ENCODE results near the gene GTF2A1. TPM values are rescaled to one million over a fixed set of nuclear protein-coding genes. Genes with fewer than 3 reads are reported as not detected.
A peak's percentile ranks its signal among the peaks of the same experiment; 100 is the strongest.

The GTF2A1 gene
- total RNA-seq, 4 donors from 2014 or later, result 20.4 to 38.3 (median 33.2) TPM

DNA sequence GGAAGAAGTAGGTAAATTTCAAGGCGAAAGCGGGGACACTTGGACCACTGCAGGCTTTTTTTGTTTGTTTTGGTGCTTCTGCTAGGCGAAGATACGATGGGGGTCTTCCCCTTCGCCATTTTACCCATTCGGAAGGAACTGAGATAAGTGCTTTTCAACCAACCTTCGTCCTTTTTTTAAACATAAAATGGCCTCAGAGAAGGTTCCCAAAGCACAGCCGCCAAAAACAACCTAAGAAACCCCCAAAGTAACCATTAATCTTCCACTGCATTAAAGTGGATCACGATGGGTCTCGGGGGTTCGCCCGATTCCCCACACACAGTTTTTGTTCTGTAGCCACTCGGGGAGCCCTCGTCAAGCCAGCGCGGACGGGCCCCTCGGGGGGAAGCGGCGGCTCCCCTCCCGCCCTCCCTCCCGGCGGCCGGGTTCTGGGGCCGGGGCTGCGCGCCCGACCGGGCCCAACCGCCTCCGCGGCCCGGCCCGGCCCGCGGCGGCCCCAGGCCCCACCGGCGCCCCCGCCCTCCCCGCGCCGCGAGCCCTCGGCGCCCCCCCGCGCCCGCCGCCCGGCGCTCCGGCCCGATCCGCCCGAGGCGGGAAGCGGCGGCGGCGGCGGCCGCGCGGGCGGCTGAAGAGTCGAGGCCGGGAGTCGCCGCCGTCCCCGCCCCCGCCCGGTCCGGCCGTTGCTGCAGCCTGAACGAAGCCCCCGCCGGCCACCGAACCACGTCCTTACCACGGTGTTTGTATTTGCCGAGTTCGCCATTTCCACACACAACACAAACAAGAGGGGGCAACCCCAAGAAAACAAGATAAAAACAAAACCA is 790 bp downstream of the GTF2A1 start:
- peak overlapping the region; percentile 92 to 98 (median 96) for H3K27ac ChIP-seq
- peak; percentile 22 to 31 for ATAC-seq
- in situ Hi-C loops (cut with MboI; ENCODE audit: low sequenced_read_pairs in 4 of 4), result no loop called here

DNA sequence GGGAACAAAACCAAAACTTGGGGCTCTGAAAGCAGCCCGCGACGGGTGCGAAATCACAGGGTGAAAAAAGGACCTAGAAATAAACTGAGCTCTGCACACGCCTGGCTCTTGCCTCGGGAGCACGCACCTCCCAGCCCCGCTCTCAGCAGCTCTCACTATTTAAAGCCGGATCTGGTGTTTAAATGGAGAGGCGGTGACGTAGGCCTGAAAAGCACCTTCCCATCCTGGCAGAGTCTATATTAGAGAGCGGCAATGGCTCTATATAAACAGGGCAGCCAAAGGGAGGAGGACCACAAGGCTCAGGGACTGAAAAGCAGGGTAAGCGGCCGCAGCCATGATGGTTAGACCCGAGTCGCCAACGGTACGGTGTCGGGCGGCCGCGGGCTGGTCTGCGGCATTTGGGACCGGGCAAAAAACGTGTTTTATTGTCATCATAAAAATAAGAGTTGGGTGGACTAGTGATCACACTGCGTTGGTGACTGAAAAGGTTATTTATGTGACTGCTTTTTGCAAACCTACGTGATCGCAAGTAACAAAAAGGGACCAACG is 1.5 kb downstream of the GTF2A1 start:
- H3K27ac ChIP-seq, result peak overlapping the region; percentile 92 to 98 (median 96)
- H3K4me1 ChIP-seq, result peaks cover 27 to 30% of the 10 kb centered on the region in 2 donors
- in situ Hi-C loops (cut with MboI; ENCODE audit: low sequenced_read_pairs in 4 of 4), result no loop called here
- peak; percentile 77 to 83 for ATAC-seq
- intact Hi-C loops (cut with DNase I; ENCODE audit: low total_unique reads), result loop anchor here (2.0 to 5.0 kb wide), 2 partner anchors 182 to 277 kb away; partner anchors contain the start of genes CEP128 and STON2
- H3K9me3 ChIP-seq, result no peaks in the 10 kb centered on the region
- TF ChIP-seq, protein P1, sequence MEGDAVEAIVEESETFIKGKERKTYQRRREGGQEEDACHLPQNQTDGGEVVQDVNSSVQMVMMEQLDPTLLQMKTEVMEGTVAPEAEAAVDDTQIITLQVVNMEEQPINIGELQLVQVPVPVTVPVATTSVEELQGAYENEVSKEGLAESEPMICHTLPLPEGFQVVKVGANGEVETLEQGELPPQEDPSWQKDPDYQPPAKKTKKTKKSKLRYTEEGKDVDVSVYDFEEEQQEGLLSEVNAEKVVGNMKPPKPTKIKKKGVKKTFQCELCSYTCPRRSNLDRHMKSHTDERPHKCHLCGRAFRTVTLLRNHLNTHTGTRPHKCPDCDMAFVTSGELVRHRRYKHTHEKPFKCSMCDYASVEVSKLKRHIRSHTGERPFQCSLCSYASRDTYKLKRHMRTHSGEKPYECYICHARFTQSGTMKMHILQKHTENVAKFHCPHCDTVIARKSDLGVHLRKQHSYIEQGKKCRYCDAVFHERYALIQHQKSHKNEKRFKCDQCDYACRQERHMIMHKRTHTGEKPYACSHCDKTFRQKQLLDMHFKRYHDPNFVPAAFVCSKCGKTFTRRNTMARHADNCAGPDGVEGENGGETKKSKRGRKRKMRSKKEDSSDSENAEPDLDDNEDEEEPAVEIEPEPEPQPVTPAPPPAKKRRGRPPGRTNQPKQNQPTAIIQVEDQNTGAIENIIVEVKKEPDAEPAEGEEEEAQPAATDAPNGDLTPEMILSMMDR (IDR thresholded peaks at IDR 0.05 in 4 of 5, conservative IDR thresholded peaks at IDR 0.05 in 1 of 5), result no peak
- peak; percentile 98 to 100 for TF ChIP-seq POLR2A (IDR thresholded peaks at IDR 0.05)
- H3K4me3 ChIP-seq, result peak overlapping the region; percentile 74 to 81 (median 80)
- H3K36me3 ChIP-seq, result peaks cover 0 to 20% of the 10 kb centered on the region in 2 donors
- DNase-seq, result peak; percentile 93 to 96
- no peaks in the 10 kb centered on the region for H3K27me3 ChIP-seq

More for the DNA sequence above, 790 bp downstream of the GTF2A1 start:
- peaks cover 27 to 30% of the 10 kb centered on the region in 2 donors for H3K4me1 ChIP-seq
- H3K9me3 ChIP-seq, result no peaks in the 10 kb centered on the region
- peaks cover 0 to 13% of the 10 kb centered on the region in 2 donors for H3K36me3 ChIP-seq
- peak in 1 of 2 donors; percentile 37 for DNase-seq
- intact Hi-C loops (cut with DNase I; ENCODE audit: low total_unique reads), result loop anchor here (2.0 to 5.0 kb wide), 4 partner anchors 181 to 312 kb away; partner anchors contain the start of genes CEP128, SEL1L and STON2
- no peak for TF ChIP-seq POLR2A (IDR thresholded peaks at IDR 0.05)
- TF ChIP-seq, protein P1 (IDR thresholded peaks at IDR 0.05 in 4 of 5, conservative IDR thresholded peaks at IDR 0.05 in 1 of 5), result no peak
- peak overlapping the region; percentile 74 to 93 (median 90) for H3K4me3 ChIP-seq
- no peaks in the 10 kb centered on the region for H3K27me3 ChIP-seq

DNA sequence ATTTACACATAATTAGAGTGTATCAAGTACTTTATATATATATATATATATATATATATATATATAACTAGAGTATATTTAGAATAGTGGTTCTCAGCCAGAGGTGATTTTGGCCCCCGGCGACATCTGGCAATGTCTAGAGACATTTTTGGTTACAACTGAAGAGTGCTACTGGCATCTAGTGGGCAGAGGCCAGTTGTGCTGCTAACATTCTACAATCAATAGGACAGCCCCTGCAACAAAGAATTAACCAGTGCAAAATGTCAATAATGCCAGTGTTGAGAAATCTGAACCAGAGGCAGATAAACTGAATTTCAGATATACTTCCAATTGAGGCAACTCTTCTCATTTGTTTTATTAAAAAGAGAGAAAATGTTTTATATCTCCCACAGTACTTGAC is 8.9 kb downstream of the GTF2A1 start:
- intact Hi-C loops (cut with DNase I; ENCODE audit: low total_unique reads) (loop anchor here (1.0 to 2.0 kb wide), 2 partner anchors 216 to 257 kb away; partner anchors contain the start of gene TSHR), in situ Hi-C loops (cut with MboI; ENCODE audit: low sequenced_read_pairs in 4 of 4) (no loop called here)
- Histone ChIP-seq H3K4me1 (peaks cover 12 to 29% of the 10 kb centered on the region in 2 donors), H3K9me3 (no peaks in the 10 kb centered on the region), H3K27ac (peak overlapping the region in 1 of 4 donors; percentile 91), H3K36me3 (peaks cover 0 to 25% of the 10 kb centered on the region in 2 donors), H3K4me3 (no peak overlapping the region), H3K27me3 (no peaks in the 10 kb centered on the region)
- peak; percentile 22 to 47 for DNase-seq
- ATAC-seq, result peak; percentile 76 to 85
- TF ChIP-seq, protein P1 (IDR thresholded peaks at IDR 0.05 in 4 of 5, conservative IDR thresholded peaks at IDR 0.05 in 1 of 5), result peak in 4 of 5 experiments; percentile 28 to 68 (median 56)
- TF ChIP-seq POLR2A (IDR thresholded peaks at IDR 0.05), result no peak

DNA sequence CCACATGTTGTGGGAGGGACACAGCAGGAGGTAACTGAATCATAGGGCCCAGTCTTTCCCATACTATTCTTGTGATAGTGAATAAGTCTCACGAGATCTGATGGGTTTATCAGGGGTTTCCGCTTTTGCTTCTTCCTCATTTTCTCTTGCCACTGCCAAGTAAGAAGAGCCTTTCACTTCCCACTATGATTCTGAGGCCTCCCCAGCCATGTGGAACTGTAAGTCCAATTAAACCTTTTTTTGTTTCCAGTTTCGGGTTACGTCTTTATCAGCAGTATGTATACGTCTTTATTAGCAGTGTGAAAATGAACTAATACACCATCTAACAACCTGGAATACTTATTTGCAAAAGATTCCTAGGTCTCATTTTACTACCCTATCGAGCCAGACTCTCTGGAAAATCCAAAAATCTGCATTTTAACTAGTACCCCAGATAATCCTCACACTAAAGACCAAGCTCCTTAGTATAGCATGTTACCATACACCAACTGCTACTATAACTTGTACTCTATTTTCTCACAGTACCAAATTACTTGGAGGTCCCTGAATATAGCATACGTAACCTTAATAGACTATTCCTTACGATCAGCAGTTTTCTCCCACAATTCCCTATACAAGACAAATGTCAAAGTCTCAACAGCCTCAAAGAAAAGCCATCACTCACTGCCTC is 11.5 kb downstream of the GTF2A1 start:
- H3K36me3 ChIP-seq, result peaks cover 0 to 6% of the 10 kb centered on the region in 2 donors
- peaks cover 31 to 44% of the 10 kb centered on the region in 2 donors for H3K4me1 ChIP-seq
- peak overlapping the region; percentile 59 to 91 (median 86) for H3K27ac ChIP-seq
- in situ Hi-C loops (cut with MboI; ENCODE audit: low sequenced_read_pairs in 4 of 4) (no loop called here), intact Hi-C loops (cut with DNase I; ENCODE audit: low total_unique reads) (no loop called here)
- no peaks in the 10 kb centered on the region for H3K9me3 ChIP-seq
- peak in 1 of 2 donors; percentile 9 for TF ChIP-seq POLR2A (IDR thresholded peaks at IDR 0.05)
- TF ChIP-seq, protein P1 (IDR thresholded peaks at IDR 0.05 in 4 of 5, conservative IDR thresholded peaks at IDR 0.05 in 1 of 5), result no peak
- no peaks in the 10 kb centered on the region for H3K27me3 ChIP-seq
- no peak overlapping the region for H3K4me3 ChIP-seq
- DNase-seq (no peak), ATAC-seq (no peak)
